ENCODE measurements around the gene PTPN1.
"Not testable (repeated sequence)": the region's sequence is repeated elsewhere in the genome, so short reads cannot be mapped to it uniquely, and the experiment has no call there.

PTPN1 gene

GRCh38 chr20:50501972-50502745 is 8.0 kb upstream of the PTPN1 start:
- H3K27ac ChIP-seq = peak overlapping the region; percentile 34
- TF ChIP-seq CTCF (IDR thresholded peaks at IDR 0.05) = no peak
- H3K9me3 ChIP-seq = no peaks in the 10 kb centered on the region
- no peaks in the 10 kb centered on the region for H3K36me3 ChIP-seq
- H3K4me3 ChIP-seq (ENCODE audit: low read depth in 1 of 2, low read length in 1 of 2) = no peak overlapping the region
- H3K4me1 ChIP-seq (ENCODE audit: control insufficient read depth in 1 of 2, insufficient read depth in 1 of 2, low read depth in 1 of 2, low read length in 1 of 2) = peaks cover 23 to 32% of the 10 kb centered on the region in 2 experiments
- no peaks in the 10 kb centered on the region for H3K27me3 ChIP-seq

- Histone ChIP-seq H3K4me3 (ENCODE audit: low read depth in 1 of 2, low read length in 1 of 2) (no peak overlapping the region), H3K4me1 (ENCODE audit: control insufficient read depth in 1 of 2, insufficient read depth in 1 of 2, low read depth in 1 of 2, low read length in 1 of 2) (peaks cover 23 to 33% of the 10 kb centered on the region in 2 experiments), H3K27me3 (no peaks in the 10 kb centered on the region), H3K27ac (no peak overlapping the region), H3K9me3 (no peaks in the 10 kb centered on the region), H3K36me3 (no peaks in the 10 kb centered on the region)
- TF ChIP-seq CTCF (IDR thresholded peaks at IDR 0.05) = no peak
Measured at GRCh38 chr20:50504231-50504823, 5.9 kb upstream of the PTPN1 start.

GRCh38 chr20:50506270-50506579 is 4.0 kb upstream of the PTPN1 start:
- Histone ChIP-seq H3K27me3 (no peaks in the 10 kb centered on the region), H3K9me3 (no peaks in the 10 kb centered on the region), H3K4me3 (ENCODE audit: low read depth in 1 of 2, low read length in 1 of 2) (no peak overlapping the region), H3K4me1 (ENCODE audit: control insufficient read depth in 1 of 2, insufficient read depth in 1 of 2, low read depth in 1 of 2, low read length in 1 of 2) (peaks cover 31 to 39% of the 10 kb centered on the region in 2 experiments), H3K36me3 (no peaks in the 10 kb centered on the region), H3K27ac (no peak overlapping the region)
- TF ChIP-seq CTCF (IDR thresholded peaks at IDR 0.05) = no peak

DNA sequence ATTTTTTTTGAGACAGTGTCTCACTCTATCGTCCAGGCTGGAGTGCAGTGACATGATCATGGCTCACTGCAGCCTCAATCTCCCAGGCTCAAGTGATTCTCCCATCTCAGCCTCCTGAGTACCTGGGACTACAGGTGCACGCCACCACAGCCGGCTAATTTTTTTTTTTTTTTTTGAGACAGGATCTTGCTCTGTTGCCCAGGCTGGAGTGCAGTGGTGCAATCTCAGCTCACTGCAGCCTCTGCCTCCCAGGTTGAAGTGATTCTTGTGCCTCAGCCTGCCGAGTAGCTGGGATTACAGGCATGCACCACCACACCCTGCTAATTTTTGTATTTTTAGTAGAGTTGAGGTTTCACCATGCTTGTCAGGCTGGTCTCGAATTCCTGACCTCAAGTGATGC is 2.4 kb upstream of the PTPN1 start:
- H3K4me1 ChIP-seq (ENCODE audit: control insufficient read depth in 1 of 2, insufficient read depth in 1 of 2, low read depth in 1 of 2, low read length in 1 of 2) = peaks cover 31 to 40% of the 10 kb centered on the region in 2 experiments
- not testable (repeated sequence) for H3K27me3 ChIP-seq; H3K27ac ChIP-seq; H3K9me3 ChIP-seq; H3K36me3 ChIP-seq; H3K4me3 ChIP-seq (ENCODE audit: low read depth in 1 of 2, low read length in 1 of 2)

DNA sequence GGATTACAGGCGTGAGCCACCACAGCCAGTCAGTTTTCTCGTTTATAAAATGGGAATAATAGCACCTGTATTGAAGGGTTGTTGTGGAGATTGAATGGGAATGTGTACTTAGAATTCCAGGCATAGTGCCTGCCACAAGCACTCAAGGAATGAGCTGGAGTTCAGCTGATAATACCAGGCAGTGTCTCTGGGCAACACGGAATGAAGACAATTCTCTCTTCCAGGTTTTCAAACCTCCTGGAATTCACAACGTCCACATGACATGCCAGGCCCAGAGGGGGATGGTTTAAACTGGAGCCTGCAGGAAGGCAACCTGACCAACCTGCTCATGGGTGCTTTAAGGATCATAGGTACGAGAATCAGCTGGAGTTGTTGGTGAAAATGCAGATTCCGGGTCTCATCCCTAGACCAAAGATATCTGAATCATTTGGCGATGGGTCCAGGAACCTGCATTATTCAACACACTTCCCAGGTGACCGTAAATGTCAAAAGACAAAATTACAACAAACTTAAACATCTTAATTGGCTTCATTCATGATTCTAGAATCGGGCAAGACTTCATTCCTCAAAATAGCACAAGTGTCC is 1.9 kb upstream of the PTPN1 start:
- TF ChIP-seq CTCF (IDR thresholded peaks at IDR 0.05) = no peak
- H3K4me1 ChIP-seq (ENCODE audit: control insufficient read depth in 1 of 2, insufficient read depth in 1 of 2, low read depth in 1 of 2, low read length in 1 of 2) = peaks cover 33 to 40% of the 10 kb centered on the region in 2 experiments
- H3K36me3 ChIP-seq = no peaks in the 10 kb centered on the region

More for the DNA sequence above, 1.9 kb upstream of the PTPN1 start:
- Histone ChIP-seq H3K27ac (no peak overlapping the region), H3K9me3 (no peaks in the 10 kb centered on the region), H3K27me3 (no peaks in the 10 kb centered on the region), H3K4me3 (ENCODE audit: low read depth in 1 of 2, low read length in 1 of 2) (no peak overlapping the region)

Data from neutrophil (primary cell).